SK-N-MC (cell line): ENCODE measurements around the gene LGR4.

ENCODE experiments used
- EZH2 ChIP-seq: fragments of 200-600 bp; sonication (generic); IDR thresholded peaks from one replicate; pipeline ENCODE4 v1.6.1; 2017; ENCODE audit warnings: antibody characterized with exemption
- POLR2AphosphoS5 ChIP-seq: IDR thresholded peaks from 2 replicates; pipeline ENCODE4 v1.6.1; 2012; ENCODE audit warnings: mild to moderate bottlenecking, low read depth, low read length, borderline replicate concordance

GRCh38 chr11:27385245-27385644, 87.3 kb downstream of the LGR4 start:
- no peak for TF ChIP-seq POLR2AphosphoS5
- no peak for TF ChIP-seq EZH2
